Prostate gland (tissue), 2 donors: ENCODE data around the gene TLE5.
"Not testable (repeated sequence)": the region's sequence is repeated elsewhere in the genome, so short reads cannot be mapped to it uniquely, and the experiment has no call there.

ENCODE experiments used
- POLR2A ChIP-seq: fragments of 450-650 bp; IDR thresholded peaks from one replicate; pipeline ENCODE4 v1.6.1; 2016; ENCODE audit warnings: antibody characterized with exemption, mild to moderate bottlenecking
- POLR2AphosphoS5 ChIP-seq: sonication (generic); formaldehyde crosslinking; IDR thresholded peaks from one replicate; pipeline ENCODE4 v1.6.1; 2017; ENCODE audit warnings: antibody characterized with exemption
- TF ChIP-seq, protein P1 (sequence below), 4 experiments: fragments of 200-600 bp in 2 of 4; fragments of 450-650 bp in 2 of 4; sonication (generic) in 2 of 4; IDR thresholded peaks; 1 replicate in 3 of 4; 2 replicates in 1 of 4; pipeline ENCODE4 v1.5.1; 2016 to 2019; ENCODE audit warnings: antibody characterized with exemption in 4 of 4, mild to moderate bottlenecking in 2 of 4, moderate library complexity in 2 of 4

DNA sequence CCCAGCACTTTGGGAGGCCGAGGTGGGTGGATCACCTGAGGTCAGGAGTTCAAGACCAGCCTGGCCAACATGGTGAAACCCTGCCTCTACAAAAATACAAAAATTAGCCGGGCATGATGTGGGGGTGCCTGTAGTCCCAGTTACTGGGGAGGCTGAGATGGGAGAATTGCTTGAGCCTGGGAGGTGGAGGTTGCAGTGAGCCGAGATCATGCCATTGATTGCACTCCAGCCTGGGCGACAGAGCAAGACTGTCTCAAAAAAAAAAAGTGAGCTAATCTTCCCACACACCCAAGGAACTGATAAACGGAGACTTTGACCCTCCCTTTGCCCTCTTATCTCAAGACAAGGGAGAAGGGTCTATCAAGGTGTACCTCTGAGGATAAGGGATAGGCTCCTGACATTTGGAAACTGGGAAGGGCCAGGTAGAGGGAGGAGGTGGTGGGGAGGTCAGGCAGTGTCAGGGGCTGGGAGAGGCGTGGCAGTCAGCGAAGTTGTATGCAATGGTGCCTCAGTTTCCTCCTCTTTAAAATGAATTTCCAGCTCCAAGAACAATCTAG is 27.1 kb upstream of the TLE5 start:
- TF ChIP-seq, protein P1, sequence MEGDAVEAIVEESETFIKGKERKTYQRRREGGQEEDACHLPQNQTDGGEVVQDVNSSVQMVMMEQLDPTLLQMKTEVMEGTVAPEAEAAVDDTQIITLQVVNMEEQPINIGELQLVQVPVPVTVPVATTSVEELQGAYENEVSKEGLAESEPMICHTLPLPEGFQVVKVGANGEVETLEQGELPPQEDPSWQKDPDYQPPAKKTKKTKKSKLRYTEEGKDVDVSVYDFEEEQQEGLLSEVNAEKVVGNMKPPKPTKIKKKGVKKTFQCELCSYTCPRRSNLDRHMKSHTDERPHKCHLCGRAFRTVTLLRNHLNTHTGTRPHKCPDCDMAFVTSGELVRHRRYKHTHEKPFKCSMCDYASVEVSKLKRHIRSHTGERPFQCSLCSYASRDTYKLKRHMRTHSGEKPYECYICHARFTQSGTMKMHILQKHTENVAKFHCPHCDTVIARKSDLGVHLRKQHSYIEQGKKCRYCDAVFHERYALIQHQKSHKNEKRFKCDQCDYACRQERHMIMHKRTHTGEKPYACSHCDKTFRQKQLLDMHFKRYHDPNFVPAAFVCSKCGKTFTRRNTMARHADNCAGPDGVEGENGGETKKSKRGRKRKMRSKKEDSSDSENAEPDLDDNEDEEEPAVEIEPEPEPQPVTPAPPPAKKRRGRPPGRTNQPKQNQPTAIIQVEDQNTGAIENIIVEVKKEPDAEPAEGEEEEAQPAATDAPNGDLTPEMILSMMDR (IDR thresholded peaks at IDR 0.05): not testable (repeated sequence)
- TF ChIP-seq POLR2AphosphoS5, POLR2A: not testable (repeated sequence)
